GM12891 (cell line): ENCODE data around the gene GINS2.

ENCODE experiments used
- PAX5 ChIP-seq: IDR thresholded peaks from 2 replicates; pipeline ENCODE4 v1.6.1; 2011; ENCODE audit warnings: low read length, moderate library complexity, mild to moderate bottlenecking; ENCODE audit not compliant: insufficient read depth, severe bottlenecking
- POLR2A ChIP-seq: IDR thresholded peaks from 2 replicates; pipeline ENCODE4 v1.6.1; 2011; ENCODE audit warnings: low read depth, low read length, control low read depth
- POLR2AphosphoS5 ChIP-seq: IDR thresholded peaks from 2 replicates; pipeline ENCODE4 v1.6.1; 2011; ENCODE audit warnings: low read depth, low read length, control low read depth
- TAF1 ChIP-seq: IDR thresholded peaks from 2 replicates; pipeline ENCODE4 v1.6.1; 2011; ENCODE audit warnings: low read depth, low read length, control low read depth

DNA sequence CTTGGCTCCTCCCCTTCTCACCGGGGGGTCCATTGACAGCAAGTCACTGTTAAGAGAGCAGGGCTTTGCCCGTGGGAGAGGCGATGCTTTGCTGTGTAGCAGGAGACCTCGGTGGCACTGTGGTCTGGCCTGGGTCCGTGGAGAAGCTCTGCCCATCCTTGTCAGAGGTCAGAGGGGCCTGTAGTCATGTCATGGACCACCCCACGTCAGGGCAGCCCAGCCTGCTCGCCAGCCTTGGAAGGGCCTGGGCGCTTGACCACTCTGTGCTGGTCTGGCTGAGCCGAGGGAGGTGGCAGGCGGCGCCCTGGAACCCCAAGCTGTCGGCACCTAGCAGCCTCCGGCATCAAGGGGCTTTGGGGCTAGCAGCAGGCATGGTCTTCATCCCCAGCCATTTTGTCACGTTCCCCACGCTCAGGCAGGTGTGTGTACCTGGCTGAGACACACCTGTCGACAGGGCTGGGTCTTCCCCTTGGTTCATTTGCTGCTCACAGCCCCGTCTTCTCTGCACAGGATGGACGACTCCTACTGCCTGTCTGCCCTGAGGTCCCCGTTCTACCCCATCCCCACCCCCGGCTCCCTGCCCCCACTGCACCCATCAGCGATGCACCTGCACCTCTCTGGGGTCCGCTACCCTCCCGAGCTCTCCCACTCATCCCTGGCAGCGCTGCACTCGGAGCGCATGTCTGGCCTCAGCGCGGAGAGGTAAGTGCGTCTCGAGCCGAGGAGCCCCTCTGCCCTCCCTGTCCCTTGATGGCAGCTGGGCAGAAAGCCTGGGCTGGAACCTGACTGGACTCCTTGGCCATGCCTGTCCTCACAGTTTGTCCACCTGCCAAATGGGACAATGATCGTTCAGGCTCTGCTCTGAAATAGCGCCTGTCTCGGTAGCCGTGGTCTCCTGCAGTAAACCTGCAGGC lies 33.3 kb downstream of the GINS2 start:
- no peak for TF ChIP-seq POLR2A
- TF ChIP-seq POLR2AphosphoS5 = no peak
- no peak for TF ChIP-seq TAF1
- TF ChIP-seq PAX5 = no peak
